Lung (tissue), 12 donors: Measurements from ENCODE around the gene TSC22D4. TPM values are rescaled to one million over a fixed set of nuclear protein-coding genes. Genes with fewer than 3 reads are reported as not detected.

Experiments used
- ATAC-seq: fragments of 200-7000 bp; cut with Tn5 transposase; one replicate; pipeline ENCODE4 v1.9.1; 2020; ENCODE audit warnings: moderate number of reproducible peaks; ENCODE audit not compliant: insufficient read depth, low FRiP score
- DNase-seq, 3 donors: peaks; one replicate each; pipeline ENCODE4 v3.0.0-alpha.2; 2013 to 2017
- H3K27ac ChIP-seq, 2 donors: one replicate each; pipeline ENCODE4 v1.5.1; 2013; ENCODE audit warnings: mild to moderate bottlenecking in 2 of 2, moderate library complexity in 2 of 2, control low read depth in 1 of 2, inconsistent platforms in 1 of 2, low read depth in 1 of 2, low read length in 1 of 2
- H3K27me3 ChIP-seq, 3 donors: one replicate each; pipeline ENCODE4 v1.5.1; 2013; ENCODE audit warnings: low read length in 2 of 3; ENCODE audit not compliant: control insufficient read depth in 3 of 3, insufficient read depth in 3 of 3
- H3K36me3 ChIP-seq, 4 donors: one replicate each; pipeline ENCODE4 v1.5.1; 2013; ENCODE audit warnings: low read length in 4 of 4, mild to moderate bottlenecking in 1 of 4, moderate library complexity in 1 of 4; ENCODE audit not compliant: control insufficient read depth in 4 of 4, insufficient read depth in 4 of 4
- H3K4me1 ChIP-seq, 5 donors: one replicate each; pipeline ENCODE4 v1.5.1; 2013; ENCODE audit warnings: low read length in 5 of 5, mild to moderate bottlenecking in 2 of 5, moderate library complexity in 1 of 5; ENCODE audit not compliant: control insufficient read depth in 5 of 5, insufficient read depth in 5 of 5
- H3K4me3 ChIP-seq: one replicate; pipeline ENCODE4 v1.5.1; 2013; ENCODE audit warnings: mild to moderate bottlenecking, control low read depth, moderate library complexity
- H3K9ac ChIP-seq, 2 donors: one replicate each; pipeline ENCODE4 v1.5.1; 2013; ENCODE audit warnings: low read length in 2 of 2, control low read depth in 1 of 2; ENCODE audit not compliant: insufficient read depth in 1 of 2
- H3K9me3 ChIP-seq, 4 donors: one replicate each; pipeline ENCODE4 v1.5.1; 2013; ENCODE audit warnings: low read length in 3 of 4, mild to moderate bottlenecking in 1 of 4, moderate library complexity in 1 of 4; ENCODE audit not compliant: control insufficient read depth in 4 of 4, insufficient read depth in 3 of 4
- CTCF ChIP-seq: IDR thresholded peaks from 2 replicates; pipeline ENCODE4 v1.5.1; 2012; ENCODE audit warnings: mild to moderate bottlenecking; ENCODE audit errors: control extremely low read depth, extremely low read depth
- WGBS, 2 donors: extraction: QIAGEN DNeasy Blood & Tissue Kit; methylation state at CpG; one replicate each; pipeline ENCODE4 v1.1.7; 2013; 5-methylcytosine and 5-hydroxymethylcytosine counted together
- polyA plus RNA-seq, 2 donors: library from polyadenylated mRNA; stranded (reverse); fragments of 200-250 nt; gene quantifications; one replicate each; pipeline ENCODE4 v1.2.1, GENCODE V29; 2013
- total RNA-seq, 2 donors: library from RNA; depleted of rRNA in 1 of 2; stranded (reverse); fragments of >200 nt in 1 of 2; gene quantifications; one replicate each; pipeline ENCODE4 v1.2.1, GENCODE V29; 2014 to 2021
- donor health status: control.
- donor health status: control.
- donor health status: Bipolar disorder and iron deficiency.
- donor health status: healthy.
- donor health status: DM: yes; HTN: yes; CAD: no.

Gene TSC22D4
- total and polyA plus RNA-seq, 4 donors = 33.6 to 62.8 (median 50.1) TPM

GRCh38 chr7:100510437-100511239 lies 31.6 kb upstream of the TSC22D4 start:
- ATAC-seq (no peak), DNase-seq (no peak)
- Histone ChIP-seq H3K4me3 (no peak overlapping the region), H3K27me3 (no peaks in the 10 kb centered on the region), H3K27ac (no peak overlapping the region), H3K36me3 (no peaks in the 10 kb centered on the region), H3K9me3 (no peaks in the 10 kb centered on the region), H3K9ac (no peak overlapping the region), H3K4me1 (peaks cover 0 to 3% (median 0%) of the 10 kb centered on the region in 5 donors)
- WGBS, 2 donors = 89 to 94% methylated on average over 9 of the region's 9 CpGs
- TF ChIP-seq CTCF = no peak

- peaks cover 0 to 2% (median 0%) of the 10 kb centered on the region in 5 donors for H3K4me1 ChIP-seq
- no peak overlapping the region for H3K9ac ChIP-seq
- ATAC-seq = no peak
- WGBS, 2 donors = 71 to 77% methylated on average over 15 of the region's 15 CpGs
- H3K4me3 ChIP-seq = no peak overlapping the region
- H3K9me3 ChIP-seq = no peaks in the 10 kb centered on the region
- TF ChIP-seq CTCF = no peak
- no peak overlapping the region for H3K27ac ChIP-seq
- DNase-seq = peak; percentile 68 to 84 (median 80)
- no peaks in the 10 kb centered on the region for H3K36me3 ChIP-seq
- no peaks in the 10 kb centered on the region for H3K27me3 ChIP-seq
Observed at GRCh38 chr7:100509231-100509630, 30.2 kb upstream of the TSC22D4 start.

- WGBS, 2 donors = 71 to 81% methylated on average over 8 of the region's 8 CpGs
- H3K9me3 ChIP-seq = no peaks in the 10 kb centered on the region
- peaks cover 0 to 2% (median 0%) of the 10 kb centered on the region in 5 donors for H3K4me1 ChIP-seq
- H3K9ac ChIP-seq = no peak overlapping the region
- DNase-seq (no peak), ATAC-seq (no peak)
- no peak overlapping the region for H3K27ac ChIP-seq
- TF ChIP-seq CTCF = no peak
- H3K27me3 ChIP-seq = no peaks in the 10 kb centered on the region
- no peak overlapping the region for H3K4me3 ChIP-seq
- H3K36me3 ChIP-seq = no peaks in the 10 kb centered on the region
Observed at GRCh38 chr7:100506356-100506923, 27.4 kb upstream of the TSC22D4 start.
